Measurements from ENCODE around the gene DIS3L2.
A peak's percentile ranks its signal among the peaks of the same experiment; 100 is the strongest.

Gene DIS3L2

DNA sequence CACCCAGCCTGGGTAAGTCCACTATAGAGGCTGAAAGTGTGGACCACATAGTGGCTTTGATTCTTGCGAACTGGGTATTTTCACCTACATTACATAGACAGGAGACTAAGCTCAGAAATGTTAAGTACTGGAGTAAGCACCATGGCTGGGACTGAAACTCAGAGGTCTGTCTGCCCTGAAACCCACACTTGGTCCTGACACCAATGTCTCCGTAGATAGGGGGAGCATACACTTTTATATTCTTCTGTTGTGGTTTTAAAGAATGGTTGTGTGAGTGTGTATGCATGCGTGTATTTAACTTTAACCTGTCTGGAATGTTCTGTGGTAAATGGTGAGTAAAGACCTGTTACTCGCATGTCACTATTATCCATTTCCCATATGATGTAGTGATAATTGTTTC is 25.0 kb upstream of the DIS3L2 start:
- Histone ChIP-seq H3K79me1 (ENCODE audit: low read depth, low read length) (no peaks in the 10 kb centered on the region), H2AK5ac (ENCODE audit: low read depth, low read length) (no peak overlapping the region), H2BK120ac (ENCODE audit: low read depth, low read length) (no peak overlapping the region), H3K9ac (ENCODE audit: low read depth, low read length, poor library complexity) (no peak overlapping the region), H3K4me3 (ENCODE audit: low read length in 2 of 2) (no peak overlapping the region), H3K27ac (replicated peaks; ENCODE audit: low read length) (no peak overlapping the region), H3K4me1 (ENCODE audit: control insufficient read depth in 2 of 2, insufficient read depth in 1 of 2, low read depth in 1 of 2, low read length in 2 of 2) (peaks cover 2 to 3% of the 10 kb centered on the region in 2 donors), H2BK15ac (ENCODE audit: low read length) (no peak overlapping the region), H3K9me3 (replicated peaks in 1 of 2; ENCODE audit: control insufficient read depth in 2 of 2, insufficient read depth in 1 of 2, low read depth in 1 of 2, low read length in 2 of 2) (no peaks in the 10 kb centered on the region), H3K23ac (ENCODE audit: low read depth, low read length, poor library complexity) (no peak overlapping the region), H4K8ac (ENCODE audit: low read depth, low read length) (no peak overlapping the region), H3K14ac (ENCODE audit: low read length) (no peak overlapping the region), H3K4me2 (ENCODE audit: insufficient read depth, low read length, poor library complexity, severe bottlenecking) (no peak overlapping the region), H3K4ac (ENCODE audit: low read length) (no peak overlapping the region), H3K27me3 (ENCODE audit: control insufficient read depth in 3 of 3, insufficient read depth in 3 of 3, low read depth in 1 of 3, low read length in 3 of 3) (peaks cover 0 to 22% (median 0%) of the 10 kb centered on the region in 3 experiments), H2AFZ (ENCODE audit: low read length) (no peak overlapping the region), H2BK12ac (ENCODE audit: low read length) (no peak overlapping the region), H3K18ac (ENCODE audit: low read length) (no peak overlapping the region), H3K36me3 (replicated peaks in 1 of 2; ENCODE audit: control insufficient read depth in 2 of 2, insufficient read depth in 2 of 2, low read length in 2 of 2) (no peaks in the 10 kb centered on the region), H4K91ac (ENCODE audit: low read depth, low read length, poor library complexity) (no peak overlapping the region), H2BK5ac (ENCODE audit: low read length) (no peak overlapping the region)
- WGBS, 2 donors (ENCODE audit: extremely low coverage in 2 of 2, insufficient read length in 2 of 2, insufficient replicate concordance in 1 of 2), result no CpG with 5 or more reads among the region's 4 CpGs
- no peak for DNase-seq (ENCODE audit: low spot score)

- Histone ChIP-seq H3K14ac (ENCODE audit: low read length) (no peak overlapping the region), H3K27me3 (ENCODE audit: control insufficient read depth in 3 of 3, insufficient read depth in 3 of 3, low read depth in 1 of 3, low read length in 3 of 3) (peaks cover 0 to 19% (median 0%) of the 10 kb centered on the region in 3 experiments), H3K4me1 (ENCODE audit: control insufficient read depth in 2 of 2, insufficient read depth in 1 of 2, low read depth in 1 of 2, low read length in 2 of 2) (peaks cover 2 to 3% of the 10 kb centered on the region in 2 donors), H3K18ac (ENCODE audit: low read length) (no peak overlapping the region), H3K4me3 (ENCODE audit: low read length in 2 of 2) (no peak overlapping the region), H2BK5ac (ENCODE audit: low read length) (no peak overlapping the region), H2AK5ac (ENCODE audit: low read depth, low read length) (no peak overlapping the region), H3K79me1 (ENCODE audit: low read depth, low read length) (no peaks in the 10 kb centered on the region), H3K4ac (ENCODE audit: low read length) (no peak overlapping the region), H3K27ac (replicated peaks; ENCODE audit: low read length) (no peak overlapping the region), H2BK12ac (ENCODE audit: low read length) (no peak overlapping the region), H3K9ac (ENCODE audit: low read depth, low read length, poor library complexity) (no peak overlapping the region), H3K9me3 (replicated peaks in 1 of 2; ENCODE audit: control insufficient read depth in 2 of 2, insufficient read depth in 1 of 2, low read depth in 1 of 2, low read length in 2 of 2) (no peaks in the 10 kb centered on the region), H4K91ac (ENCODE audit: low read depth, low read length, poor library complexity) (no peak overlapping the region), H3K23ac (ENCODE audit: low read depth, low read length, poor library complexity) (no peak overlapping the region), H2BK120ac (ENCODE audit: low read depth, low read length) (no peak overlapping the region), H2AFZ (ENCODE audit: low read length) (no peak overlapping the region), H3K4me2 (ENCODE audit: insufficient read depth, low read length, poor library complexity, severe bottlenecking) (no peak overlapping the region), H4K8ac (ENCODE audit: low read depth, low read length) (no peak overlapping the region), H3K36me3 (replicated peaks in 1 of 2; ENCODE audit: control insufficient read depth in 2 of 2, insufficient read depth in 2 of 2, low read length in 2 of 2) (no peaks in the 10 kb centered on the region), H2BK15ac (ENCODE audit: low read length) (no peak overlapping the region)
- no CpG with 5 or more reads among the region's 7 CpGs for WGBS, 2 donors (ENCODE audit: extremely low coverage in 2 of 2, insufficient read length in 2 of 2, insufficient replicate concordance in 1 of 2)
- DNase-seq (ENCODE audit: low spot score), result no peak
Measured at GRCh38 chr2:231937057-231937456, 24.5 kb upstream of the DIS3L2 start.

DNA sequence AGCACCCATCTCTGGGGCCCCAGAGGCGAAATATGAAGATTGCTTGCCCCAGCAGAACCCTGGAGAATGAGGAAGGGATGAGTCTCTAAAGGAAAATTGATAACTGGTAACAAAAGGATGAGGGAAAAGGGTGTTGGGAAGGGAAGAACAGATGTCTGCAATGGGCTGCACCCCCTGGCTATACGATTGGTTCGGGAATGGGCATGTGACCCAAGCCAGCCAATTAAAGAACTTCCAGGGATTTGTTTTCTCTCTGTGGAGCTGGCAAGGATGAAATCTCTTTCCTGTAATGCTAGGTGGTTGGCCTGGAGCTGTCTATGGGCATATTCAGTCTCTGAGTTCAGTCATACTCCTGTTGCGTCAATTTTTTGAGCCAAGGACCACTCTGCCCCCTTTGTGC is 22.5 kb upstream of the DIS3L2 start:
- Histone ChIP-seq H3K14ac (ENCODE audit: low read length) (no peak overlapping the region), H2AK5ac (ENCODE audit: low read depth, low read length) (no peak overlapping the region), H3K4me3 (ENCODE audit: low read length in 2 of 2) (no peak overlapping the region), H4K91ac (ENCODE audit: low read depth, low read length, poor library complexity) (no peak overlapping the region), H3K36me3 (replicated peaks in 1 of 2; ENCODE audit: control insufficient read depth in 2 of 2, insufficient read depth in 2 of 2, low read length in 2 of 2) (no peaks in the 10 kb centered on the region), H3K27ac (replicated peaks; ENCODE audit: low read length) (no peak overlapping the region), H3K23ac (ENCODE audit: low read depth, low read length, poor library complexity) (no peak overlapping the region), H3K4me2 (ENCODE audit: insufficient read depth, low read length, poor library complexity, severe bottlenecking) (no peak overlapping the region), H2BK15ac (ENCODE audit: low read length) (no peak overlapping the region), H2BK12ac (ENCODE audit: low read length) (no peak overlapping the region), H2BK5ac (ENCODE audit: low read length) (no peak overlapping the region), H3K4ac (ENCODE audit: low read length) (no peak overlapping the region), H3K9me3 (replicated peaks in 1 of 2; ENCODE audit: control insufficient read depth in 2 of 2, insufficient read depth in 1 of 2, low read depth in 1 of 2, low read length in 2 of 2) (no peaks in the 10 kb centered on the region), H3K79me1 (ENCODE audit: low read depth, low read length) (no peaks in the 10 kb centered on the region), H4K8ac (ENCODE audit: low read depth, low read length) (no peak overlapping the region), H2AFZ (ENCODE audit: low read length) (no peak overlapping the region), H2BK120ac (ENCODE audit: low read depth, low read length) (no peak overlapping the region), H3K9ac (ENCODE audit: low read depth, low read length, poor library complexity) (no peak overlapping the region), H3K27me3 (ENCODE audit: control insufficient read depth in 3 of 3, insufficient read depth in 3 of 3, low read depth in 1 of 3, low read length in 3 of 3) (peaks cover 0 to 14% (median 0%) of the 10 kb centered on the region in 3 experiments), H3K4me1 (ENCODE audit: control insufficient read depth in 2 of 2, insufficient read depth in 1 of 2, low read depth in 1 of 2, low read length in 2 of 2) (peaks cover 2 to 3% of the 10 kb centered on the region in 2 donors), H3K18ac (ENCODE audit: low read length) (no peak overlapping the region)
- WGBS, 2 donors (ENCODE audit: extremely low coverage in 2 of 2, insufficient read length in 2 of 2, insufficient replicate concordance in 1 of 2), result no CpG with 5 or more reads among the region's 4 CpGs
- no peak for DNase-seq (ENCODE audit: low spot score)

DNA sequence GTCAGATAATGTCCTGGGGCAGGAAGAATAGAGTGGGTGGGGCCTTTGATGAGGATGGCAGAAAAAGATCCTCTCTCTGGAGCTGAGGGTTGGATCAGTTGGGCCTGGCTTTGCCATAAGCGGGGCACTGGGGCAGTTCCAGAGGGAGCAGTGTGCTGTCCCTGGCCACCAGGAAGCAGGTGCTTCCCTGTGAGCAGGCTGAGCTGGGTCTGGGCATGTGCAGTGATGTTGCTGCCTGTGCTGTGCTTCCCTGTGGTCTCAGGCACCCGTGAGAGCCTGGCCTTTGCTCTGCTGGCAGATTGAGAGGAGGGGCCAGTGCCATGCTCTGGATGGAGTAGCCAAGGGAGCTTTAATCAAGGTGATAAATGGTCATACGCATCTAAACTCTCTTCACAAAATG is 20.7 kb upstream of the DIS3L2 start:
- H2BK120ac ChIP-seq (ENCODE audit: low read depth, low read length), result no peak overlapping the region
- H2AFZ ChIP-seq (ENCODE audit: low read length), result no peak overlapping the region
- peaks cover 0 to 5% (median 0%) of the 10 kb centered on the region in 3 experiments for H3K27me3 ChIP-seq (ENCODE audit: control insufficient read depth in 3 of 3, insufficient read depth in 3 of 3, low read depth in 1 of 3, low read length in 3 of 3)
- no peaks in the 10 kb centered on the region for H3K9me3 ChIP-seq (replicated peaks in 1 of 2; ENCODE audit: control insufficient read depth in 2 of 2, insufficient read depth in 1 of 2, low read depth in 1 of 2, low read length in 2 of 2)
- no peak overlapping the region for H2AK5ac ChIP-seq (ENCODE audit: low read depth, low read length)
- no peaks in the 10 kb centered on the region for H3K4me1 ChIP-seq (ENCODE audit: control insufficient read depth in 2 of 2, insufficient read depth in 1 of 2, low read depth in 1 of 2, low read length in 2 of 2)
- H2BK5ac ChIP-seq (ENCODE audit: low read length), result no peak overlapping the region
- no CpG with 5 or more reads among the region's 3 CpGs for WGBS, 2 donors (ENCODE audit: extremely low coverage in 2 of 2, insufficient read length in 2 of 2, insufficient replicate concordance in 1 of 2)
- H3K18ac ChIP-seq (ENCODE audit: low read length), result peak overlapping the region; percentile 27
- DNase-seq (ENCODE audit: low spot score), result no peak
- H3K4me3 ChIP-seq (ENCODE audit: low read length in 2 of 2), result no peak overlapping the region
- H3K23ac ChIP-seq (ENCODE audit: low read depth, low read length, poor library complexity), result no peak overlapping the region
- no peaks in the 10 kb centered on the region for H3K36me3 ChIP-seq (replicated peaks in 1 of 2; ENCODE audit: control insufficient read depth in 2 of 2, insufficient read depth in 2 of 2, low read length in 2 of 2)
- H3K14ac ChIP-seq (ENCODE audit: low read length), result no peak overlapping the region
- H2BK12ac ChIP-seq (ENCODE audit: low read length), result no peak overlapping the region
- H3K4me2 ChIP-seq (ENCODE audit: insufficient read depth, low read length, poor library complexity, severe bottlenecking), result no peak overlapping the region
- no peak overlapping the region for H3K9ac ChIP-seq (ENCODE audit: low read depth, low read length, poor library complexity)
- H3K4ac ChIP-seq (ENCODE audit: low read length), result no peak overlapping the region
- no peaks in the 10 kb centered on the region for H3K79me1 ChIP-seq (ENCODE audit: low read depth, low read length)
- H4K8ac ChIP-seq (ENCODE audit: low read depth, low read length), result no peak overlapping the region
- H3K27ac ChIP-seq (replicated peaks; ENCODE audit: low read length), result no peak overlapping the region
- H2BK15ac ChIP-seq (ENCODE audit: low read length), result no peak overlapping the region
- H4K91ac ChIP-seq (ENCODE audit: low read depth, low read length, poor library complexity), result no peak overlapping the region
